Measurements from ENCODE around the gene GRM5.
"Not testable (repeated sequence)": the region's sequence is repeated elsewhere in the genome, so short reads cannot be mapped to it uniquely, and the experiment has no call there.

DNA sequence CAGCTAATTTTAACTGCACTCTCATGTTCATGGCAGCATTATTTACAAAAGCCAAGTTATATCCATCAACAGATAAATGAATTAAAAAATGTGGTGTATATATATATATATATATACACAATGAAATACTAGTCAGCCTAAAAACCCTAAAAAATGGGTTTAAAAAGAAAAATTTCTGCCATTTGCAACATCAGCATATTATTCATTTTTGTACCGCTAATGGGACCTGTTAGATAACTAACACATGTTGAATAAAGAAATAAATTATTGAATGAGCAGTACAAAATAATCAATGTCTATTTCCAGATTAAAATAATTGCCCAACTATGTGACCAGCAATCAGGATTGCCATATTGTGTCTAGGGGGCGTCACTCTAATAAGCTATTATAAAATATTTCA, 211.8 kb downstream of the GRM5 start:
- TF ChIP-seq TAF1 (IDR thresholded peaks at IDR 0.05; ENCODE audit: borderline replicate concordance, low read depth, low read length); POLR2AphosphoS5 (IDR thresholded peaks at IDR 0.05; ENCODE audit: low read depth, low read length); POLR2A (IDR thresholded peaks at IDR 0.05; ENCODE audit: low read depth, low read length): not testable (repeated sequence)
